SJSA1 (cell line): ENCODE measurements around the gene CIT. TPM values are rescaled to one million over a fixed set of nuclear protein-coding genes. Genes with fewer than 3 reads are reported as not detected.
A peak's percentile ranks its signal among the peaks of the same experiment; 100 is the strongest.

Experiments
- DNase-seq, 2 experiments: peaks; one replicate each; pipeline ENCODE4 v3.0.0-alpha.2; 2015 to 2020; ENCODE audit warnings: low spot score in 2 of 2, low read depth in 1 of 2
- H3K27ac ChIP-seq: fragments of 250-450 bp; sonication (Bioruptor Pico); 2 replicates; pipeline ENCODE4 v1.5.1; 2020; ENCODE audit warnings: mild to moderate bottlenecking, moderate library complexity
- H3K27me3 ChIP-seq: fragments of 250-450 bp; sonication (Bioruptor Pico); replicated peaks from 2 replicates; pipeline ENCODE4 v1.5.1; 2020; ENCODE audit warnings: mild to moderate bottlenecking, moderate library complexity
- H3K36me3 ChIP-seq: fragments of 250-450 bp; sonication (Bioruptor Pico); 2 replicates; pipeline ENCODE4 v1.5.1; 2020; ENCODE audit warnings: mild to moderate bottlenecking
- H3K4me1 ChIP-seq: fragments of 250-450 bp; sonication (Bioruptor Pico); replicated peaks from 2 replicates; pipeline ENCODE4 v1.6.1; 2021; ENCODE audit warnings: mild to moderate bottlenecking
- H3K4me3 ChIP-seq: fragments of 250-450 bp; sonication (Bioruptor Pico); 2 replicates; pipeline ENCODE4 v1.5.1; 2020; ENCODE audit warnings: mild to moderate bottlenecking
- H3K9me3 ChIP-seq: fragments of 250-450 bp; sonication (Bioruptor Pico); replicated peaks from 2 replicates; pipeline ENCODE4 v1.5.1; 2020; ENCODE audit warnings: mild to moderate bottlenecking
- total RNA-seq: library from RNA; depleted of rRNA; stranded (reverse); fragments of >200 nt; shearing (Covaris generic); gene quantifications from 2 replicates; pipeline ENCODE4 v1.2.3, GENCODE V29; 2014

CIT gene
- total RNA-seq, 1 experiment from 2014 or later: 33.7 TPM

DNA sequence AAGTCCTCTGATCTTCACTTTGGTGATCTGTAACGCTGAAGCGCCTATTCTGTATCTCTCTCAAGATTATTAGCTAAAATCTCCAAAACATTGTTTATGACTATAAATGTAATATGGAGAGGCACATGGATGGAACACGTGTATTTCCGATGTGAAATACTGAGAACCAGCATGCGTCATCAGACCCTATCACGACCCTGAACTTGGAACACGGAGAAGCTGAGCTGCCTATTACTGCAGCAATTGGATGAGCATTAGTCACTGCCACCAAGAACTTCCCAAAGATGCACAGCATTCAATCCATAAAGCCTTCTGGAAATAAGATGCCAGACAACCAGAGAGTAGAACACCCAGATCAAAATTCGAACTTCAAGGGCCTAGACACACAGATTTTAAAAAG is 147.2 kb downstream of the CIT start:
- DNase-seq: no peak
- H3K9me3 ChIP-seq: no peaks in the 10 kb centered on the region

GRCh38 chr12:119728444-119728745 is 148.7 kb downstream of the CIT start:
- no peak overlapping the region for H3K27ac ChIP-seq
- no peaks in the 10 kb centered on the region for H3K27me3 ChIP-seq
- H3K4me1 ChIP-seq: no peaks in the 10 kb centered on the region
- no peaks in the 10 kb centered on the region for H3K9me3 ChIP-seq
- no peak overlapping the region for H3K4me3 ChIP-seq
- peaks cover 41% of the 10 kb centered on the region for H3K36me3 ChIP-seq
- no peak for DNase-seq

More for the DNA sequence above, 147.2 kb downstream of the CIT start:
- Histone ChIP-seq H3K4me1 (no peaks in the 10 kb centered on the region), H3K4me3 (no peak overlapping the region), H3K27me3 (no peaks in the 10 kb centered on the region), H3K36me3 (peaks cover 49% of the 10 kb centered on the region), H3K27ac (no peak overlapping the region)

- H3K36me3 ChIP-seq: peaks cover 39% of the 10 kb centered on the region
- no peaks in the 10 kb centered on the region for H3K4me1 ChIP-seq
- no peak overlapping the region for H3K4me3 ChIP-seq
- H3K27ac ChIP-seq: no peak overlapping the region
- no peak for DNase-seq
- no peaks in the 10 kb centered on the region for H3K9me3 ChIP-seq
- no peaks in the 10 kb centered on the region for H3K27me3 ChIP-seq
Measured at GRCh38 chr12:119727600-119728443, 149.3 kb downstream of the CIT start.

- H3K27me3 ChIP-seq: no peaks in the 10 kb centered on the region
- no peak for DNase-seq
- H3K9me3 ChIP-seq: no peaks in the 10 kb centered on the region
- no peak overlapping the region for H3K4me3 ChIP-seq
- no peaks in the 10 kb centered on the region for H3K4me1 ChIP-seq
- peaks cover 49% of the 10 kb centered on the region for H3K36me3 ChIP-seq
- H3K27ac ChIP-seq: no peak overlapping the region
Measured at GRCh38 chr12:119725523-119725922, 151.6 kb downstream of the CIT start.

GRCh38 chr12:119721306-119721705 is 155.8 kb downstream of the CIT start:
- H3K27me3 ChIP-seq: no peaks in the 10 kb centered on the region
- H3K27ac ChIP-seq: no peak overlapping the region
- no peaks in the 10 kb centered on the region for H3K9me3 ChIP-seq
- peaks cover 48% of the 10 kb centered on the region for H3K36me3 ChIP-seq
- H3K4me3 ChIP-seq: no peak overlapping the region
- DNase-seq: no peak
- peaks cover 8% of the 10 kb centered on the region for H3K4me1 ChIP-seq

DNA sequence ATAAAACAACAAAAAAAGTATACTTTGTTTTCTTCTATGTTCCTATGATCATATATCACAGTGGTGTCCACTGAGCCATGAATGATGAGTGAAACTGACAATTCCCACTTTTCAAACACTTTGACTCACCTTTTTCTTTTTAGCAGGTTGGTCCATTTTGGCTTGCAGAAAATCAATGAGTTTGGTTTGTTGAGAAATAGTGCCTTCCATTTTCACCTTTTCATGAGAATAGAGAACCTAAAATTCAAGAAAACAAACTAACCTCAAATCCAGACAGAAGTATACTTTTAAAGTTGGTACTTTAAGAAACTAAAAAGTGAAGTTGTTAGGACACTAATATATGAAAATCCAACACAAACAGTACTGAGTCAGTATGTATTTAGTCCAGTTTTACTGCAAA is 156.8 kb downstream of the CIT start:
- Histone ChIP-seq H3K4me1 (peaks cover 16% of the 10 kb centered on the region), H3K27me3 (no peaks in the 10 kb centered on the region), H3K4me3 (no peak overlapping the region)

DNA sequence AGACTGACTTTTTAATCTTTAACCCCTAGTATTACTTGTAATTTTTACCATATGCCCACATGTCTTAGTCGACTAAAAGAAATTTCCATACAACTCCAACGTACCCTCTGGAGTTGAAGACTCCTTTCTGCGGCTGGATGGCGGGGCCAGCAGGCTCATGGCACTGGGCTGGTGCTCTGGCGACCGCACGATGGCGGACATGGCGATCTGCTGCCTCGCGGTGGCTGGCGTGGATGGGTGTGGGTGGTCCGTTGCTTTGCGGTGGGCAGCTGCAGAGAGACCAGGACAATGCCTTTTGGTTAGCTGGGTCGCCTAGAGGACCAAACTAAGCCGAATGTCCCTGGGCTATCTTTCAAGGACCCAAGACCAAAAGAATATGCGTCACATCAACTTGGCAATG is 159.0 kb downstream of the CIT start:
- H3K27ac ChIP-seq: no peak overlapping the region
- no peak overlapping the region for H3K4me3 ChIP-seq
- no peaks in the 10 kb centered on the region for H3K27me3 ChIP-seq
- H3K36me3 ChIP-seq: peaks cover 74% of the 10 kb centered on the region
- H3K4me1 ChIP-seq: peaks cover 18% of the 10 kb centered on the region
- no peaks in the 10 kb centered on the region for H3K9me3 ChIP-seq
- no peak for DNase-seq

More for the DNA sequence above, 156.8 kb downstream of the CIT start:
- Histone ChIP-seq H3K9me3 (no peaks in the 10 kb centered on the region), H3K27ac (no peak overlapping the region), H3K36me3 (peaks cover 55% of the 10 kb centered on the region)
- DNase-seq: no peak

DNA sequence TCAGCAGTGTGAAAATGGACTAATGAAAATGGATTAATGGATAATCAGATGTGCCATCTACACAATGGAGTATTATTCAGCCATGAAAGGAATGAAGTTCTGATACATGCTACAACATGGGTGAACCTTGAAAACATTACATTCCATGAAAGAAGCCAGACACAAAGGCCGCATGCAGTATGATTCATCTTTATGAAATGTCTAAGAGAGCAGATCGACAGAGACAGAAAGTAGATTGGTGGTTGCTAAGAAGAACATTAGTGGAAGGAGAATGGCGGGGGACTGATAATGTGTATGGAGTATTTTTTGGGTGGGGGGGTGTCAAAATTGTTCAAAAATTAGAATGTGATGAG is 161.9 kb downstream of the CIT start:
- H3K27me3 ChIP-seq: no peaks in the 10 kb centered on the region
- 0 out of 2 replicates have a peak overlapping the region, but pooled peaks have one; percentile 2 for H3K27ac ChIP-seq
- peaks cover 80% of the 10 kb centered on the region for H3K36me3 ChIP-seq
- DNase-seq: peak in 1 of 2 experiments; percentile 2
- H3K4me3 ChIP-seq: no peak overlapping the region
- no peaks in the 10 kb centered on the region for H3K9me3 ChIP-seq
- peaks cover 18% of the 10 kb centered on the region for H3K4me1 ChIP-seq

GRCh38 chr12:119714614-119715267 is 162.4 kb downstream of the CIT start:
- Histone ChIP-seq H3K27ac (no peak overlapping the region), H3K27me3 (no peaks in the 10 kb centered on the region), H3K36me3 (peaks cover 82% of the 10 kb centered on the region), H3K4me3 (no peak overlapping the region), H3K9me3 (no peaks in the 10 kb centered on the region), H3K4me1 (peaks cover 18% of the 10 kb centered on the region)
- DNase-seq: no peak

GRCh38 chr12:119713551-119714031 is 163.5 kb downstream of the CIT start:
- Histone ChIP-seq H3K4me3 (no peak overlapping the region), H3K4me1 (peaks cover 18% of the 10 kb centered on the region), H3K27me3 (no peaks in the 10 kb centered on the region), H3K36me3 (peaks cover 81% of the 10 kb centered on the region), H3K27ac (no peak overlapping the region), H3K9me3 (no peaks in the 10 kb centered on the region)
- DNase-seq: no peak

- peaks cover 18% of the 10 kb centered on the region for H3K4me1 ChIP-seq
- H3K27me3 ChIP-seq: no peaks in the 10 kb centered on the region
- H3K27ac ChIP-seq: no peak overlapping the region
- no peak for DNase-seq
- H3K9me3 ChIP-seq: no peaks in the 10 kb centered on the region
- no peak overlapping the region for H3K4me3 ChIP-seq
- H3K36me3 ChIP-seq: peaks cover 78% of the 10 kb centered on the region
Measured at GRCh38 chr12:119712721-119713120, 164.4 kb downstream of the CIT start.

- H3K27me3 ChIP-seq: no peaks in the 10 kb centered on the region
- no peaks in the 10 kb centered on the region for H3K9me3 ChIP-seq
- H3K36me3 ChIP-seq: peaks cover 88% of the 10 kb centered on the region
- no peak for DNase-seq
- peaks cover 14% of the 10 kb centered on the region for H3K4me1 ChIP-seq
- no peak overlapping the region for H3K4me3 ChIP-seq
- H3K27ac ChIP-seq: no peak overlapping the region
Measured at GRCh38 chr12:119711693-119712092, 165.4 kb downstream of the CIT start.

GRCh38 chr12:119710965-119711551 is 166.1 kb downstream of the CIT start:
- DNase-seq: no peak
- Histone ChIP-seq H3K4me1 (peaks cover 9% of the 10 kb centered on the region), H3K27ac (no peak overlapping the region), H3K9me3 (no peaks in the 10 kb centered on the region), H3K36me3 (peaks cover 92% of the 10 kb centered on the region), H3K27me3 (no peaks in the 10 kb centered on the region), H3K4me3 (no peak overlapping the region)

GRCh38 chr12:119710374-119710964 is 166.7 kb downstream of the CIT start:
- Histone ChIP-seq H3K36me3 (peaks cover 86% of the 10 kb centered on the region), H3K4me1 (peaks cover 4% of the 10 kb centered on the region), H3K4me3 (no peak overlapping the region), H3K27ac (no peak overlapping the region), H3K9me3 (no peaks in the 10 kb centered on the region), H3K27me3 (no peaks in the 10 kb centered on the region)
- no peak for DNase-seq
